GM13976 (cell line): ENCODE data around the gene SIRPA.
A peak's percentile ranks its signal among the peaks of the same experiment; 100 is the strongest.

ENCODE experiments used
- DNase-seq: peaks from one replicate; pipeline ENCODE4 v3.0.0; 2012; ENCODE audit warnings: low spot score
- in situ Hi-C: fragments of 300-500 bp; cut with MboI; formaldehyde crosslinking; loops from one replicate; pipeline ENCODE4 v1.12.0; 2022; ENCODE audit warnings: low sequenced_read_pairs, mixed read lengths, inconsistent platforms; ENCODE audit not compliant: unreplicated experiment
- TF ChIP-seq, protein P1 (sequence below): IDR thresholded peaks from 2 replicates; pipeline ENCODE4 v1.5.1; 2012; ENCODE audit warnings: borderline replicate concordance, mild to moderate bottlenecking; ENCODE audit not compliant: insufficient read depth; ENCODE audit errors: extremely low read depth, missing control alignments, control extremely low read depth

The SIRPA gene

DNA sequence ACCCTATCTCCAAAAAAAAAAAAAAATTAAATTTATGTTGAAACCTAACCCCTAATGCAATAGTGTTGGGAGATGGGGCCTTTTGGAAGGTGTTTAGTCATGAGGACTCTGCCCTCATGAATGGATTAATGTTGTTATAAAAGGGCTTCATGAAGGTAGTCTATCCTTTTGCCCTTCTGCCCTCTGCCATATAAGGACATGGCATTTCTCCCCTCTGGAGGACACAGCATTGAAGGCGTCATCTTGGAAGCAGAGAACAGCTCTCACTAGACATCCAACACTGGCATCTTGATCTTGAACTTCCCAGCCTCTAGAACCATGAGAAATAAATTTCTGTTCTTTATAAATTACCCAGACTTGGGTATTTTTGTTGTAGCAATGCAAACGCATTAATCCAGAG lies 63.2 kb downstream of the SIRPA start:
- in situ Hi-C loops = no loop called here
- TF ChIP-seq, protein P1, sequence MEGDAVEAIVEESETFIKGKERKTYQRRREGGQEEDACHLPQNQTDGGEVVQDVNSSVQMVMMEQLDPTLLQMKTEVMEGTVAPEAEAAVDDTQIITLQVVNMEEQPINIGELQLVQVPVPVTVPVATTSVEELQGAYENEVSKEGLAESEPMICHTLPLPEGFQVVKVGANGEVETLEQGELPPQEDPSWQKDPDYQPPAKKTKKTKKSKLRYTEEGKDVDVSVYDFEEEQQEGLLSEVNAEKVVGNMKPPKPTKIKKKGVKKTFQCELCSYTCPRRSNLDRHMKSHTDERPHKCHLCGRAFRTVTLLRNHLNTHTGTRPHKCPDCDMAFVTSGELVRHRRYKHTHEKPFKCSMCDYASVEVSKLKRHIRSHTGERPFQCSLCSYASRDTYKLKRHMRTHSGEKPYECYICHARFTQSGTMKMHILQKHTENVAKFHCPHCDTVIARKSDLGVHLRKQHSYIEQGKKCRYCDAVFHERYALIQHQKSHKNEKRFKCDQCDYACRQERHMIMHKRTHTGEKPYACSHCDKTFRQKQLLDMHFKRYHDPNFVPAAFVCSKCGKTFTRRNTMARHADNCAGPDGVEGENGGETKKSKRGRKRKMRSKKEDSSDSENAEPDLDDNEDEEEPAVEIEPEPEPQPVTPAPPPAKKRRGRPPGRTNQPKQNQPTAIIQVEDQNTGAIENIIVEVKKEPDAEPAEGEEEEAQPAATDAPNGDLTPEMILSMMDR = no peak
- DNase-seq = no peak

DNA sequence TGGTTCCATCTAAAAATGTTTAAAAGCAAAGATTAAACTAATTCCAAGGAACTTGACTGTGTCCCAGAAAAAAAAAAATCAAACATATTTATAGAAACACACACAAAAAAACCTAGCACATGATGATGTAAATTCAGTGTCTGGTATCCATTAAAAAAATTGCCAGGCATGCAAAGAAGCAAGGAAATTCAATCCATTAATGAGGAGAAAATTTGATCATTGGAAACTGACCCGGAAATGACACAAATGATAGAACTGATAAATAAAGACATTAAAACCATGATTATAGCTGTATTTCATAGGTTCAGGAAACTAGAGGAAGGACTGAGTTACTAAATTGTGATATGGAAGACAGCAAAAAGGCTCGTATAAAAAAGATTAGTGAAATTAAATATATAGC lies 63.9 kb downstream of the SIRPA start:
- in situ Hi-C loops = no loop called here
- TF ChIP-seq, protein P1 = no peak
- DNase-seq = no peak

DNA sequence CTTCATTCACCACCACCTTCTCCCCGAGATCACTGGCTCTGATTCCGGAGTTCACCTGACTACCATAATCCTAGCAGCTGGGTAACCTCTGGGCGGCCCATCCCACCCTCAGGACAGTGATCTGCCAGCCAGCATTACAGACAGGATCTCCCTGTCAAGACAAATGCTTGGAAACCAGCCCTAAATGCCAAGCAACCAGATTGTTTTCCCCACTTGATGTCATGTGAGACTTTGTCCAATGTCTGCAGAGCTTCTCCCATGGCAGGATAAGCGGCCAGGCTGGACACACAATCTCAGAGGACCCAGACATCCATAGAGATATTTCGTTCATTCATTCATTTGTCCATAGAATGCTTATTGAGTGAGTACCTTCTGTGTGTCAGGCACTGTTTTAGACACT lies 66.2 kb downstream of the SIRPA start:
- no peak for DNase-seq
- in situ Hi-C loops = no loop called here
- TF ChIP-seq, protein P1 = no peak

DNA sequence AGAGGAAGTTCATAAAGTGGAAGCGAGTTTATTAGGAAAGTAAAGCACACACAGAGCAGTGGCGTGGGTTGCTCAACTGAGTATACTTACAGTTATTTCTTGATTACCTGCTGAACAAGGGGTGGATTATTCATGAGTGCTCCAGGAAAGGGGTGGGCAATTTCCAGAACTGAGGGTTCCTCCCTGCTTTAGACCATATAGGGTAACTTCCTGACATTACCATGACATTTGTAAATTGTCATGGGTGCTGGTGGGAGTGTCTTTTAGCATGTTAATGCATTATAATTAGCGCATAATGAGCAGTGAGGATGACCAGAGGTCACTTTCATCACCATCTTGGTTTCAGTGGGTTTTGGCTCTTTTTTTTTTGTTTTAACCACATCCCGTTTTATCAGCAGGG lies 68.9 kb downstream of the SIRPA start:
- in situ Hi-C loops = no loop called here
- no peak for DNase-seq

DNA sequence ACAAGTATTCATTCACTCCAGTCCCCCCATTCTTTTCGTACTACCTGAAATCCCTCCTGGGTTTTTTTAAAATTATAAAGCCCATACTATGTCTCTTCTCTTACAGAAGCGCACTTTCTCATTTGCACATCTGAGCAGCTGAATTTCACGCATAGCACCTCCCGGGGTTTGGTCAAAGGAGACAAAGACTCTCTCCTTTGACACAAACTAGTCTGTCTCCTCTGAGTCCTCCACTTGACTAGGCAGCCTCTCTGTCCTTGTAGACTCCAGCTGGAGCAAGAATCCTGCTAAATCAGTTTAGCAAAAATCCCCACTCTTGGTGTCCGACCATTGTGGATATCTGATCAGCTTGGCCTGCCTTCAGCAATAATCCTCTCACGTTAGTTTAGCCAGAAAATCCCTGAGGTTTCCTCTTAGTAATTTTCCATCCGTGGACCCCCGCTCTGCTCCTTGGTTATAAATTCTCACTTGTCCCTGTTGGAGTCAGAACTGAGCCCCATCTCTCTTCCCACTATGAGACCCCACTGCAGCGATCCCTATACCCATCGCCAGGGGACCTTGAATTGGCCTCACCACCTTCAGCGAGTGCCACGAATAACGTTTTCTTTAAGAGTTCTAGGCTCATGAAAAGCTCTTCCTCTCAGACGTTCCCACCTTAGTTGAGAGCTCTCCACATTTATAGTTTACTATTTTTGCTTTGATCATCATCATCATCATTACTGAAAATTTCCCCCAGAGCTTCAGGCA lies 69.6 kb downstream of the SIRPA start:
- in situ Hi-C loops = no loop called here
- DNase-seq = no peak
- TF ChIP-seq, protein P1 = no peak

More for the DNA sequence above, 68.9 kb downstream of the SIRPA start:
- TF ChIP-seq, protein P1 = no peak

DNA sequence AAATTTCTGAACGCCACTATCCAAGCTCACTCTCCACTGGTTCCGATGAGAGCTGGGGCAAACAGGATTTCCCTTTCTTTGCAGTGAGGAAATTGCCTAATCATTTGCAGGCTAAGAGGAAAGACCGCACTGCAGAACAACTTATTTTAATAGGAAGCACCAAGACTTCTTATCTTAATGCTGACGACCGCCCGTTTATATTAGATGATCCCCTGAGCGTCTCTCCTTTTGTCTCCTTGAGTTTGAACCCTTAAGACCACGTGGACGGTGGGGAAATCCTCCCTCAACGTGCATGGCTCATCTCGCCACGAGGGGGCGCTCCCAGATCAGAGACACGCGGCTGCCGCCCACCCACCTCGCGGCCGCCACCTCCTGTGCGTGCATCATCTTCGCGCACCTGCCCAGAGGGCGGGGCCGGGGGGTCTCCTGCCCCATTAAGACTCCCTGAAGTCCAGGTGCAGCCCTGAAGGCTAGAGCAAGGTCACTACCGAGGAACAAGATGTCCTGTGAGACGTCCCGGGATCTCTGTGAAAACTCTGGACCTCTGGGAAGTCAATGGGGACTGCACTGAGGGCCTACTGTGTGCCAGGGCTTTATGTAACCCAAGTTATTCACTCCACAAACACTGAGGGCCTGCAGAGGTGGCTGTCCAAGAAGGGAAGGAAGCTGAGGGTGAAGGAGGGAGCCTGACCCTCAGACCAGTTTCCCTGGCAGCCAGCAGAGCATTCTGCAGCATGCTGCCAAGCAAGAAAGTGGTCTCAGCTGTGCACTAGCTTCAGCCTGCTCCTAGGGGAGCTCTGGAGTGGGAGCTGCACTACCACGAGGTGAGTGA lies 70.5 kb downstream of the SIRPA start:
- in situ Hi-C loops = no loop called here
- TF ChIP-seq, protein P1 = peak; percentile 89
- peak; percentile 85 for DNase-seq
